Adrenal gland (tissue), 5 donors: ENCODE data around the gene DAZAP1.

Experiments used
- CTCF ChIP-seq, 6 experiments: fragments of 450-650 bp in 4 of 6; fragments of 200-600 bp in 2 of 6; sonication (generic) in 1 of 6; IDR thresholded peaks; 1 replicate in 5 of 6; 2 replicates in 1 of 6; pipeline versions ENCODE4 v1.5.1 to v1.8.0; 2016 to 2021; ENCODE audit warnings: antibody characterized with exemption in 6 of 6, mild to moderate bottlenecking in 2 of 6, moderate library complexity in 1 of 6
- POLR2A ChIP-seq, 2 donors: fragments of 450-650 bp; IDR thresholded peaks; one replicate each; pipeline ENCODE4 v1.6.1; 2017; ENCODE audit warnings: antibody characterized with exemption in 2 of 2, mild to moderate bottlenecking in 2 of 2, moderate library complexity in 1 of 2
- donor health status: DM: no; HTN: no; CAD: no.

DNA sequence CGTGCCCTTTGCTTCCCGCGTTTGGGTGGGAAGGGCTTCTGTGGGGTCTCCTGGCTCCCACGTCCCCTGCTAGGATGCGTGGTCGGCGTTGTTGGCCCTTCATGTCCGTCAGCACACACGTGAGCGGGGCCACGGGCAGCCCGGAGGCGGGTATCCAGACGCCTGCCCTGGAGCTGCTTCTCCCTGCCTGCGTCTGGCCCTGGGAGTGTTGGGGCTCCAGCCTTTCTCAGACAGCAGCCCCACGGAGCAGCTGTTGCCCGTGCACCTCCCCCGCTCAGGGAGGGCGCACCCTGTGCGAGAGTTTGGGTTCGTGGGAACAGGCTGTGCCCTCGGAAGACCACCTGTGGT, 14.5 kb downstream of the DAZAP1 start:
- no peak for TF ChIP-seq CTCF (IDR thresholded peaks at IDR 0.05)
- no peak for TF ChIP-seq POLR2A (IDR thresholded peaks at IDR 0.05)
